Stimulated activated CD8-positive, alpha-beta memory T cell treated with anti-CD3 and anti-CD28 coated beads, Interleukin-12 subunit alpha, Interleukin-12 subunit beta, amount 100 ng/mL, for 24 hours (primary cell): ENCODE results near the gene PACRGL.
"Not testable (repeated sequence)": the region's sequence is repeated elsewhere in the genome, so short reads cannot be mapped to it uniquely, and the experiment has no call there.

Source experiments
- DNase-seq: peaks from one replicate; pipeline ENCODE4 v3.0.0-alpha.2; 2020; ENCODE audit errors: extremely low read depth

PACRGL gene

GRCh38 chr4:20723463-20723862, 23.2 kb downstream of the PACRGL start:
- DNase-seq = no peak

- DNase-seq = no peak
Observed at GRCh38 chr4:20724915-20725314, 24.7 kb downstream of the PACRGL start.

- no peak for DNase-seq
Observed at GRCh38 chr4:20735931-20736330, 35.7 kb downstream of the PACRGL start.

- not testable (repeated sequence) for DNase-seq
Observed at GRCh38 chr4:20746000-20746399, 45.7 kb downstream of the PACRGL start.

GRCh38 chr4:20752641-20753040, 52.4 kb downstream of the PACRGL start:
- no peak for DNase-seq

GRCh38 chr4:20754036-20754435, 53.8 kb downstream of the PACRGL start:
- DNase-seq = no peak

- DNase-seq = no peak
Observed at GRCh38 chr4:20760053-20760452, 59.8 kb downstream of the PACRGL start.

GRCh38 chr4:20761382-20761781, 61.1 kb downstream of the PACRGL start:
- no peak for DNase-seq

GRCh38 chr4:20761826-20762225, 61.6 kb downstream of the PACRGL start:
- DNase-seq = no peak

GRCh38 chr4:20764366-20764992, 64.2 kb downstream of the PACRGL start:
- DNase-seq = no peak

GRCh38 chr4:20773144-20773997, 73.1 kb downstream of the PACRGL start:
- DNase-seq = no peak

- DNase-seq = no peak
Observed at GRCh38 chr4:20778896-20779295, 78.6 kb downstream of the PACRGL start.

- not testable (repeated sequence) for DNase-seq
Observed at GRCh38 chr4:20783134-20783533, 82.9 kb downstream of the PACRGL start.

- DNase-seq = no peak
Observed at GRCh38 chr4:20787940-20788665, 87.8 kb downstream of the PACRGL start.
